Measurements from ENCODE around the gene USF1.
"Not testable (repeated sequence)": the region's sequence is repeated elsewhere in the genome, so short reads cannot be mapped to it uniquely, and the experiment has no call there.

The USF1 gene

DNA sequence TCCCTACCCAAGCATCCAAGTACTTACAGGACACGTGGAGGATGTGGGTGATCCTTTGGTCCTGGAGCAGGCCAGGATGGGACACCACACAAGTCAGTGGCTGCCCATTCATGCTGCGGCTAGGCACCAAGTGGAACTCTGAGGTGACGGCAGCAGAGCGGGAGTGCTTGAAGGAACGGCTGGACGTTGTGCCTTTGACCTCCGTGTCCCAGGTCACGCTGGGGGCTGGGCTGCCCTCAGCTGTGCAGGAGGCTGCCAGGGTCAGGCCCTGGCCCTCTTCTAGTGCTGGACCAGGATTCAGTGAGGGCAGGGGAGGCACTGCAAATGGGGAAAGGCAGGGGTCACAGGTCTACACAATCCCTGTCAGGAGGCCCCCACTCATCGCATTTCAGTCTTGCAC, 31.6 kb upstream of the USF1 start:
- DNase-seq (ENCODE audit: low read depth) = no peak

DNA sequence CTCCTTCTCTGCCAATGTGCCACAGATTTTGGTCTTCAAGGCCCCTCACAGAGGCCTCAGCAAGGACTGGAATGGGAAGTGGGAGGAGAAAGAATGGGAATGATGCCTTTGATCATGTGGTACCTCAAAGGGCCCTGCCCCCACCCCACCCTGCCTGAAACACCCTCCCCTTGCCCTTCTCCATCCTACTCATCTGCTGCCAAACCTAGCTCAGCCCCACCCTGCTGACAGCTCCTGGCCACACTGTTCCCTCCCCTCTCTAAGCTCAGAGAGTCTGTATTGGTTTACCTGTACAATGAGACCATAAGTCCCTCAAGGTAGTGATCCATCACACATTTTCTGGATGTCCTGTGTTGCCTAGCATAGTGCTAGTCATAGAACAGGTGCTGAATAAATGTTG, 30.6 kb upstream of the USF1 start:
- no peak for DNase-seq (ENCODE audit: low read depth)

DNA sequence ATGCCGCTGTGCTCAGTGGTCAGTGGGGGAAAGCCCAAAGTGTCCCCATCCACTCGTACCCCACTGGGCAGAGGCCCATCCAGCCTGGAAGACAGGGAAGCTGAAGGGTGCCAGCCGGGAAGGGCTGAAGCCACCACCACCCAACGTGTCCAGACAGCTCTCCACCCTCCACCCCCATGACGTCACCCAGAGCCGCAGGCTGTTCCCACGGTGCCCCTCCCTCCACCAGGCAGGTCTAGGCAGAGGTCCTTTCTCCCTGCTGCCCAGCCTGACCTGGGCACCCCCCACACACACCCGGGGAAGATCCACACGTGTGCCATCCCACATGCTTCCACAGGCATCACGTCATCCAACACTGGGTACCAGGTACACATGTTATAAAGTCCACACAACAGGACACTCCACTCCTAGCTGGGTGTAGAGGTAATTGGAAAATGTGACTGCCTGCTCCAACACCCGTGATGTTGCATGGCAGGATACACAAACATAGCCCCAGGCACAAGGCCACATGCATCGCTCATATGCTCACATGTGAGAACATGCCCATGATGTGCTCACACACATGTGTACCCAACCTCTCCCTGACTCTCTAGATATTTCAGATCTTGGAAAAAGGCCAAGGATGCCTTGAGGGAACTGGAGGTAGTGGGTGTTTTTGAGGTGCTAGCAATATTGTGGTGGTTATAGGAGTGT, 29.0 kb upstream of the USF1 start:
- no peak for DNase-seq (ENCODE audit: low read depth)

DNA sequence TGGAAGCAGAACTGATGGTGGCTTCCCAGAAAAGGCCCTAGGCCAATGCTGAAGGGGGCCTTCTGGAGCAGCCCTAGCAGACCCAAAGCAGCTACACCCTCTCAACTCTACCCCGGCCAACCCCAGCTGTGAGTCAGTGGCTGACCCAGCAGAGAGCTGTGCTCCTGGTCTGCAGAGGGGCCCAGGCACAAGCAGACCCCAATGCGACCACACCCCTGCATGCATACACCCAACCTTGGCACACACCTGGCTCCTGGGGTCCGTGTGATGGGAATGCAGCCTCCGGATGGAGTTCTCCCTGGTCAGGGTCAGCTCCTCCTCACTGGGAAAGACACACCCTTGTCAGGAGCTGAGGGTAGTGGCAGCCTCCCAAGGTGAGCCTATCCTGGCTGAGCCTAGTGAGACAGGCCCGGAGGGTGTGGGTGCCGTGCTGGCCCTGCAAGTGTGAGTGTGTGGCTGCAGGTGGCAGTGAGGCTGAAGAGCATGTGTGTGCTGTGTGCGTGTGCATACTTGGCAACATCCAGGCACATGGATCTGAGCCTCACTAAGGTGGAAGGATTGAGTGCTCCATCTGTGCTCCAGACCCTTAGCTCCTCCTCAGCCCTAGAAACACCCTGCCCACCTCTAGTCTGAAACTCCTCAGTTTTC, 27.8 kb upstream of the USF1 start:
- no peak for DNase-seq (ENCODE audit: low read depth)

DNA sequence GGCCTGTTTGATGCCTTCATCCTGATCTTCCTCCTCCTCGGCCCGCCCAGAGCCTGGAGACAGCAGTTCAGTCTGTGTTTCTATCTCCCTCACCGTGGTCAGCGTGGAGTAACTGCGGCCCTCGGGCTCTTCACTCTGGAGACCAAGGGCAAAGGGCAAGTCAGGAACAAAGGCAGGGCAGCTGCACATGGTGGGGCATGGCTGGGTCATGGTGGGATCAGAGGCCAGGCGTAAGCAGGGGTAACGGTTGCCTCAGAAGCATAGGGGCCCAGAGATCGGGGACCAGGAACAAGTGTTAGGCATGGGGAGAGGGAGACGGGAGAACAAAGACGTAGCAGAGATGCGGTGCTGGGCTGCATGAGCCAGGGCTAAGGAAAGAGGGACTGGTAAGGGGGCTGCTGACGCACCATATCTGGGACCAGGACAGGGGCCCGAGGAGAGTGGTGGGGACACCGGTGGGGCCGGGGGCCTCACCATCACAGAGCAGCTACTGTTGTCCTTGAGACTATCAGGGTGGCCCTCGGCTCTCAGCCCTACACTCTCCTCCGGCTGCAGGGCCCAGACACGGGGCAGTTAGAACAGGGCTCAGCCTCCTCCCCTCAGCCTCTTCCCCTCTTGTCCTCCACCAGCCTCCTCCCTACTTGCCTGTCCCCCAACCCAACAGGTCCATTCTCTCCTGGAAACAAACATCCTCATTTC, 27.1 kb upstream of the USF1 start:
- DNase-seq (ENCODE audit: low read depth) = no peak

DNA sequence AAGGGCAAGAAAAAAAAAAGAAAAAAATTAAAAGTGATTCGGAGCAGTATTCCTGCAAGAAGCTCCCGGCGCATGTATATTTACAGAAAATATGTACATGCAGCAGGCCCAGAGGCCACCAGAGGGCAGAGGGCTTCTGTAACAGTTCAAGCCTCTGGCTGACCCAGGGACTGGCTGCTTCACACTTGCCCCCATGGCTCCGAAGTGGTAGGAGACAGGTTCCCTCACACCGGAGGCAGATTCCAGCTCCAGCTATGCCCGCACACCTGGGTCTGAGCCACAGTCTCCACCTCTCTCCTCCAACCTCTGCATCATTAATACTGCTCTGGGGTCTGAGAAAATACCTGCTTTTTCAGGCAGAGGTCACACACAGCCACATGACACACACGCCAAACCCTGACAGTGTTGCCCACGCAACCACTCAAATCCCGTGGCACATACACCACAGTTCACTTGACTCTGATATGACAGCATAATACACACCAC, 26.2 kb upstream of the USF1 start:
- no peak for DNase-seq (ENCODE audit: low read depth)

DNA sequence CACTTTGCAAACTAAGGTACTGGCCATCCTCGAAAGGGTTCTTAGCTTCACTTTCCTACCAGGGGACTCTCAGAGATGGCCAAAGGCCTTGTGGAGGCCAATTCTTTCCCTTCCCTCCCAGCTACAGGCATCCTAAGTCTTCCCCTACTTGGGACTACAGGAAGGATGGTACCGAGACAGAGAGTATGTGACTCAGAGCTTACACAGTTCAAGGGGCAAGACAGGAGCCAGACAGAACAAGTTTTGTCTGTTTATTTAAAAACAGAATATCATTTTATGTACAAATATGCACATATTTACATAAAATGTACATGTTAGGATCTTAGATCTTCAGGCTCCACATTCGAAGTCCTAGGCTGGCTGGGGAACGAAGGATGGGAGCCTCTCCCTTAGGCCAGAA, 25.0 kb upstream of the USF1 start:
- no peak for DNase-seq (ENCODE audit: low read depth)

DNA sequence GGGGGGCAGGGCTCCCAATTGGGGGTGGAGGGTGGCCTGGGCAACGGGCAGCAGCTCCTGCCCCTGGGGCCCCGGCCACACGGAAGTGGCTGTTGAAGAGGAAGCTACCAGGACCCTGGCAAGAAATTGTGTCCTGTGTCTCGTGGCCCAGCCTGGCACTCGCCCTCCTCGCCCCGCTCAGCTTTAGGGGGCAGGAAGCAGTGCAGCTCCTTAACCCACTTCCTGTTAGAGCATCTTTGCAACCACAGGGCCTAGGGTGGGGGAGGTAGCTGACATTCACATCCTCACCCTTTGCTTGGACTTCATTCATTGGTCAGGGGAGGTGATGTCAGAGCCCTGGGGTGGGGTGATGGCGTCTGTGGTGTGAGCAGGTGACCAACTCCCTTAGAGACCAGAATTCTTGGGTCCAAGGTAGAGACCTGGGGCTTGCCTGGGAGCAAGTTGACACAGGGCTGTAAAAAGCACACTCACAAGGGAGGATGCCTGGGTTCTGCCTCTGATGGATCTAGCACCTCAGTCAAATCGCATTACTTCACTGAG, 24.0 kb upstream of the USF1 start, which contains the start of gene ARHGAP30:
ARHGAP30 (minus strand) TSS at position 161 of the 540 bp plus-strand sequence. CDS start 267 bp downstream, outside the sequence.
- DNase-seq (ENCODE audit: low read depth) = peak; percentile 73

DNA sequence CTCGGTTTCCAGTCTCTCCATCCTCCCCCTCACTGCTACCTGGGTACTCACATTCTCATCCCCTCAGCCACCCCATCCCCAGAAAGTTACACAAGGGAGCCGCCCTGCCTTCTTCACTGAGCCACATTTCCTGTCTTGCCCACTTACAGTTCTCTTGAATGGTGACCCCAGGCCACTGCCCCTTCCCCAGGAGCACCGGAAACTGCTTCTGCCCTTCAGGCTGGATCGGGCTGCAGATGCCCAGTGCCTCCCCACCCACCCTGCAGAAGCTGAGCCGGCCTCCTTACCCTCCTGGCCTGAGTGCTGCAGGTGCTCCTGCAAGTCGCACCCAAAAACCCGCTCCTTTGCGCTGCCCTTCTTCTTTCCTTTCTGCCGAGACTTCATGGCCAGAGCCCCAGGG, 23.5 kb upstream of the USF1 start:
- no peak for DNase-seq (ENCODE audit: low read depth)

DNA sequence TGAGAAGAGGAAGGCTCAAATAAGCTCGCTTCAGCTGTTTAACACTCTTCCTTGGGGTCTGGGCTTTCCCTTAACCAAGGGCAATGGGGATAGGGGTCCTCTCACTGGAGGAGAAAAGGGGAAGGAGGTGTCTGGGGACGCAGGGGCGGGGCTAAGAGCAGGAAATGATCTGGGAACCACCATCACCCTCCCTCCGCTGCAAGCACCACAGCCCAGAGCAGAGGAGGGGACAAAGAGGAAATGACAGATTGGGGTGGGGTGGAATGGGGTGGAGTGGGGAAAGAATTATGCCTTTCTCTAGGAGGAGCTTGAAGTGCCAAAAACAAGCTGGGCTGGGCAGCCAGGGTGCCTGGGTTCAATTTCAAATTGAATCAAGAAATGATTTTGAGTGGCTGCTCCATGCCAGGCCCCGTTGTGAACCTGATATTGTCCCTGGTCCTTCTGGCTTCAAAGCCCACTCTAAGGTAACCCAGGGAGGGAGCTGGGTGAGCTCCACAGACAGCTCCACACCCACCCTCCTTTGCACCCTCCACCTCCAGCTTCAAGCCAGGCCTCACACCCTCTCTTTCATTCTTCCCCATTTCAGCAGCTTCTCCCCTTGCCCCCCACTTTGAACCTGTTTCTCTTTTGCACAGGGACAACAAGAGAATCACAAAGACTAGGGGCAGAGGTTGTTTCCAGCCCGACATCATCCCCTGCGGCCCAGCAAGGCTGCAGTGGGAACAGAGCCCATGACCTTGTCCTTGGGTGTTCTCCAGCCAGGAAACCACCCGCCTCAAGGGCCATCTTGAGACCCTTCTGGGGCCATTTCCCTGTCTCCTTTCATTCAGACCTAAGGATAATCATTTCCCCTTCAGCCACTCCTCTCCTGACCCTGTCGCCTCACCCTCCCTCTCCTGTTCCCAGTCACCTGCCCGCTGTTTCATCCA, 22.8 kb upstream of the USF1 start:
- DNase-seq (ENCODE audit: low read depth) = peak; percentile 69

DNA sequence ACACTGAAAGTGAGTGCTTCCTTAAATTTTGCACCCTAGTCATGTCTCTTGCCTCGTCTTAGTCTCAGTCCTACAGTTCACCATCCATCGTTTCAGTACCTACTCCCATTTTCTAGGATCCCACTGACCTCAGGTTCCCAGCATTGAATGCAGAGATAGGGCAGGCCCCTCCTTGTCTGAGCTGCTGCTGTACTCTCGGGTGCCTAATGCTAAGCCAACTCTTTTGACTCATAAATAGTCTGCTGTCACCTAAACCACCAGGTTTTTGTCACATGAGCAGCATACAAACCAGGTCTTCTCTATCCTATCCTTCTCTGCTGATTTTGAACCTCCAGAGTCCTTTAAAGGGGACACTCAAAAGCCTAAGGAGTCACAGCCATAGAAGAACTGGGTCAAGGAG, 20.9 kb upstream of the USF1 start:
- DNase-seq (ENCODE audit: low read depth) = no peak

DNA sequence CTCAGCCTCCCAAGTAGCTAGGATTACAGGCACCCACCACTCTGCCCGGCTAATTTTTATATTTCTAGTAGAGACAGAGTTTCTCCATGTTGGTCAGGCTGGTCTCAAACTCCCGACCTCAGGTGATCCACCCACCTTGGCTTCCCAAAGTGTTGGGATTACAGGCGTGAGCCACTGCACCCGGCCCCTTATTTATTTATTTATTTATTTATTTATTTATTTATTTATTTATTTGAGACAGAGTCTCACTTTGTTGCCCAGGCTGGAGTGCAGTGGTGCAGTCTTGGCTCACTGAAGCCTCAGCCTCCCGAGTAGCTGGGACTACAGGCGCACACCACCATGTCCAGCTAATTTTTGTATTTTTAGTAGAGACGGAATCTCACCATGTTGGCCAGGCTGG, 19.9 kb upstream of the USF1 start:
- not testable (repeated sequence) for DNase-seq (ENCODE audit: low read depth)

DNA sequence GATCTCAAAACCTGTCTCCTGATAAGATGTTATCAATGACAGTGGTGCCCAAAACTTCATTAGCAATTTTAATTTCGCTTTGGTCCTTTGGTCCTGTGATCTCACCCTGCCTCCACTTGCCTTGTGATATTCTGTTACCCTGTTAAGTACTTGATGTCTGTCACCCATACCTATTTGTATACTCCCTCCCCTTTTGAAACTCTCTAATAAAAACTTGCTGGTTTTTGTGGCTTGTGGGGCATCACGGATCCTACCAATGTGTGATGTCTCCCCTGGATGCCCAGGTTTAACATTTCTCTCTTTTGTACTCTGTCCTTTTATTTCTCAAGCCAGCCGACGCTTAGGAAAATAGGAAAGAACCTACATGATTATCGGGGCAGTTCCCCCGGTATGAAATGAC, 18.2 kb upstream of the USF1 start:
- not testable (repeated sequence) for DNase-seq (ENCODE audit: low read depth)

DNA sequence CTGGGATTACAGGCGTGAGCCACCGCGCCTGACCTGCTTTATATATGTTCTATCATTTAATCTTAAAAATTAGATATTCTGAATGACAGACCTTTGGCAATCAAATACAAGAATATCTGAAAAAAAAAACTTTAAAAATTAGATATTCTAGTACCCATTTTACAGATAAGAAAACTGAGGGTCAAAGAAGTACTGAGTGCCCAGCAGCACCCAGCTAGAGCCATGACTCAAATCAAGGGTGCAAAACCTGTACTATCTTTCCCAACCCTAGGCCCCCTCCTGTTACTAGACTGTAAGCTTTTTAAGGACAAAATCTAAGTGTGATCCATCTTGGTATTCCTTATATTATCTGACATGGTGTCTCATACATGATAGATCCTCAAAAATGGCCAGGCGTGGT, 15.6 kb upstream of the USF1 start:
- no peak for DNase-seq (ENCODE audit: low read depth)

DNA sequence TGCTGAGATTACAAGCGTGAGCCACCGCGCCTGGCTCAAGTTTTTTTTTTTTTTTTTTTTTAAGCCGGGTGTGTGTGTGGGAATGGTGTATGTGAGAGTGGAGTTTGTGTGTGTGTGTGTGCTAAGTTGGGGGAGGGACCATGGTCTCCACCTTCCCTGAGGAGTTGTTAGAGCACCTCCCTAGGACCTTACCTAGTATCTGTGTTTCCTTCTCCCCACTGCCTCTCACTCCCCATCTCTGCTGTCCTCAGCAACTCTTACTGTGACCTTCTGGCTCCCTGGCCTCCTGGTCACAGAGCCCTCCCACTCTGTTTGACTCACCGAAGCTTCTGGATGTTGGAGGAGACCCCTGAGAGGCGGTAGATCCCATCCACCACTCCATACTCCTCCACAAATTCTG, 13.5 kb upstream of the USF1 start:
- no peak for DNase-seq (ENCODE audit: low read depth)

DNA sequence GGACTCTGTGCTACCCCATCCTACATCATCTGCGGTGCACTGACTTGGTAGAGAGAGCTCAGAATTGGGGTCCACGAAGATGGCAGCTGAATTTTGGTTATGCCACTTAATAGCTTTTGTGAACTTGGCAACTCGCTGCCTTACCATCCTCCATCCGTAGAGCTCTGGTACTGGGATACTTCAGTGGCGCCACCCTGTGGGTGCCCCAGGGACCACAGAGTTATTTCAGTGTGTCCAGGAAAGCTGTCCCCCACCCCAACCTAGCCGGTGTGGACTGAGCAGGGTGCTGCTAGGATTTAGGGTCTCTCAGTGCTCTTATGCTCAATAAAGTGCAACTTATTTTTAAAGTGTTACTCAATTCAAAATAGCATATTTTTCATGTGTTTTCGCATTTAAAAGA, 9.0 kb upstream of the USF1 start:
- DNase-seq (ENCODE audit: low read depth) = no peak

DNA sequence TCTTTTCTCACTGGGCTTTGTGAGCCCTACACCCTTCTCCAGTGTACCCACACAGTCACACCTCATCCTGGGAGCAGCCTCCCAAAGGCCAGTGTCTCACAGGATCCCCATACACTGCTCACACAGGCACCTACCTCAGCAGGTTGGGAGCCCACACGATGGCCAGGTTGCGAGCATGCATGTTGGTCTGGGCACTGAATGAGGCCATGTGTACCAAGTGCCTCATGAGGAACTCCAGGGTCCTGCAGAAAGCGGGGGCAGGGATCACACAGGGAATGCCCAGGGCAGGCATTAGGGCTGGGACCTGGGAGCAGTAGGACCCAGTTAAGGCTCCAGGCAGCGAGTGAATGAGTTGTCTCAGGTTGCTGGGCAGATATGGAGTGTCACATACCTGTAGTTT, 8.5 kb upstream of the USF1 start:
- no peak for DNase-seq (ENCODE audit: low read depth)

DNA sequence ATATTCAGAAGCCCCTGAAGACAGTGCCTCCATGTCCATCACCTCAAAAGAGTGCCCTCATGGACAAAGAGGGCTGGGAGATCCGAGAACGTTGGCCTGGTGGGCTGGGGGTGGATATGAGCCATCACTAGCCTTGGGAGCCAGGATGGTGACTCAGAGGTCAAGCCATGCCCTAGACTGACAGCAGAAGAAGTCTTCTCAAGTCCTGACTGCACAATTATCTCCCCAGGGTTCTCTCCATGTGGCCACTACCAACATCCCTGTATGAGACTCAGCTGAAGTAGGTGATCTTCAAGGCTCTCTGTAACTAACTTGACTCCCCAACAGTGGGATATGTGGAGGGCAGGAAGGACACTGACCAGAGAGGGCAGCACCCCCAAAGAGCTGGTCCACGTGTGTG, 7.1 kb upstream of the USF1 start:
- DNase-seq (ENCODE audit: low read depth) = no peak

DNA sequence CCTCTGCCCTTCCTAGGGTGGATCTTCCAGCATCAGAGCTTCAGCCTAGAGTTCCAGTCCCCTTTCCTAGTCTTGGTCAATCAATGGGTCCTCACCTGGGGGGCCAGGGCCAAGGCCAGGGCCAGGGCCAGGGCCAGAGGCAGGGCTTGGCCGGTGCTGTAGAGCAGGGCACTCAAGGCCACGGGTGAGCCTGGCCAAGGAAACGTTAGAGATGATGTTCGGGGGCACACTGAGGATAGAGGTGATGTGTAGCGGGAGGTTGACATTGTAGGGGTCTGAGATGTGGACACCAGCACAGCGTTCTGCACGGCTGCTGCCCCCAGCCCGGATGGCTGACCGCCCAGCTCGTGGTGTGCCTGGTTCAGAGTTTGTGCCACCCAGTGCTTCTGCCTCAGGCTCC, 5.4 kb upstream of the USF1 start:
- DNase-seq (ENCODE audit: low read depth) = no peak

DNA sequence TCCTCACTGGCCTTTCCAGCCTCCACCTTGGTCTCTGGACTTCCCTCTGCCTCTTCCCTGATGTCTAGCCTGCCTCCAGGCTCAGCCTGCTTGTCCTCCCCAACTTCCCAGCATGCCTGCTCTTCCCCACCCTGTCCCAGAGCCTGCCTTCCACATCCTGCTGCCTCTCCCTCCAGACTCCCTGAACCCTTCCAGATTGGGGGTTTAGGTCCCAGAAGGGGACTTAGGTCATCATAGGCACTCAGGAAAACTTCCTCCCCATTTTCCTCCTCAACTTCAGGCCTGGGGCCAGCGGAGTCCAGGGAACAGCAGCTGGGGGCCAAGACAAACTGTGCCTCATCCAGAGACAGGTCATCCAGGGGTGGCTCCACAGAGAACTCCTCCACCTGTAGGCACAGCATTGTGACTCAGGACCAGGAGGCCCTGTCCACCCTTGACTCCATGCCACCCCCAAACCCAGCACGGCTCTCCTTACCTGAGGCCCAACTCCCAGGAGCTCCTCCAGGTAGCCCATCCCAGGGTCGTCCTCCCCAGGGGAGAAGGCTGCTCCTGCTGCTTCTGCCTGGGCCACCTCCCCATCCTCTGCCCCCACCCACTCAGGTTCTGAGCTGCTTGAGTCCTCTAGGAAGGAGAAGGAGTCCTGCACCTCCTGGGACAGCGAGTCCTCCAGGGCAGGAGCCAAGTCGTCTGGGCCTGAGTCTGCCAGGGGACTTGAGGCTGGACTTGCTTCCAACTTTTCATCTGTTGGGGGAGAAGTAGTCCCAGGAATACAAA, 3.4 kb upstream of the USF1 start:
- DNase-seq (ENCODE audit: low read depth) = no peak

All from stimulated activated CD8-positive, alpha-beta memory T cell treated with anti-CD3 and anti-CD28 coated beads, Interleukin-12 subunit alpha, Interleukin-12 subunit beta, amount 100 ng/mL, for 4 hours (primary cell).